NCI-H510A treated with DMSO at 0.1 percent for 48 hours (cell line): ENCODE data around the gene USP49.

Experiments
- DNase-seq: peaks from one replicate; lab custom pipeline; 2025; lab: John Stamatoyannopoulos, UW

The USP49 gene

GRCh38 chr6:41929924-41930323 is 34.7 kb upstream of the USP49 start:
- DNase-seq = no peak

- DNase-seq = no peak
Measured at GRCh38 chr6:41927253-41927652, 32.1 kb upstream of the USP49 start.

GRCh38 chr6:41922154-41922553 is 27.0 kb upstream of the USP49 start:
- DNase-seq = no peak

- DNase-seq = no peak
Measured at GRCh38 chr6:41921712-41921998, 26.5 kb upstream of the USP49 start.

DNA sequence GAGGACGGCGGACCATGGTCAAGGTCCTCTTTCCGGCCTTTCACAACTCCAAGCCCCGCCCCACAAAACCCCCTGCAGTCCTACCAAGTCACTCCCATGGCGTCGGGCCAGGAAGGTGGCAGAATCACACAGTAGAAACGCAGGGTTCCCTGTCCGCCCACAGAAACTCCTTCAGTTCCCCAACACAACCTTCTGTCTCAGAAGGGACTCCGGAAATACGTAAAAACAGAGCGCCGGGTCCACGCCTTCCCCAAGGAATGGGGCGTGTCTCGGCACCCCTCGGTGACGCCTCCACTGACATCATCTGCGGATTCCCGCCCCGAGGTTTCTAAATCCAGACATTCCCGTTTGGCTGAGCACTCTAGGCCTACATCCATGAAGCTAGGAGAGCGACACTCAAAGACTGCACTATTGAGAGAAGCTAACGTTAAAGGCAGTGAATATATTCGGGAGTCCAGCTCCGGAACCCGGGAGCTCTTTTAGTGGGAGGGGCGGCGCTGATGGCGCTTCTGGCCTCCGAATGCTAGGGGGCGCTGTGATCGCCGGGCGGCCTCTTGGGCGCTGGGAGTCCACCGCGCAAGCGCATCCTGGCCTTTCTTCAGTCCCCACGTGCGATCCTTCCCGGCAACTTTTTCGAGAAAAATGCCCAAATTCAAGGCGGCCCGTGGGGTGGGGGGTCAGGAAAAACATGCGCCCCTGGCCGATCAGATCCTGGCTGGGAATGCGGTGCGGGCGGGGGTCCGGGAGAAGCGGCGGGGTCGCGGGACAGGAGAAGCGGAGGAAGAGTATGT is 25.9 kb upstream of the USP49 start, which contains the start of the genes BYSL and MED20:
Gene BYSL (plus strand): TSS at position 579 of the 791 bp plus-strand sequence. CDS start 64 bp downstream, at position 643.
Gene MED20 (minus strand): TSS at position 219 of the 791 bp plus-strand sequence. CDS start 121 bp downstream, at position 98.
- DNase-seq = peak; percentile 99

GRCh38 chr6:41917528-41917927 is 22.4 kb upstream of the USP49 start:
- DNase-seq = no peak

DNA sequence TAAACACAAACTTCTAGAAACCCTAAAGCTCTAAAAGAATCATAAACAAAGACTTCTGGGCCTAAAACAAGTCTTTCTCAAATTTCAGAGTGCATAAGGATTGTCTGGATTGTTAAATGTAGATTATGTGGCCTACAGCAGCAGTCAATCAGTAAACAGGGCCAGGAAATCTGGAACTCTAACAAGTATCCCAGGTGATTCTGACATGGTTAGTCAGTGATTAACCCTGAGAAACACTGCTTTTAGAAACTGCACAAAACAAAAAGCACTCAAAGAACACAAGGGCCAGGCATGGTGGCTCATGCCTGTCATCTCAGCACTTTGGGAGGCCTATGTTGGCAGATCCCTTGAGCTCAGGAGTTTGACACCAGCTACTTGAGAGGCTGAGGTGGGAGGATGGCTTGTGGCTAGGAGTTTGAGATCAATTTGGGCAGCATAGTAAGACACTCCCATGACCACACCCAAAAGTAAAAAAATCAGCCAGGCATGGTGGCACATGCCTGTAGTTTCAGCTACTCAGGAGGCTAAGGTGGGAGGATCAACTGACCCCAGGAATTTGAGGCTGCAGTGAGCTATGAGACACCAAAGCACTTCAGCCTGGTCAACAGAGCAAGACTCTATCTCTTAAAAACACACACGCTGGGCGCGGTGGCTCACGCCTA is 19.8 kb upstream of the USP49 start:
- DNase-seq = no peak

DNA sequence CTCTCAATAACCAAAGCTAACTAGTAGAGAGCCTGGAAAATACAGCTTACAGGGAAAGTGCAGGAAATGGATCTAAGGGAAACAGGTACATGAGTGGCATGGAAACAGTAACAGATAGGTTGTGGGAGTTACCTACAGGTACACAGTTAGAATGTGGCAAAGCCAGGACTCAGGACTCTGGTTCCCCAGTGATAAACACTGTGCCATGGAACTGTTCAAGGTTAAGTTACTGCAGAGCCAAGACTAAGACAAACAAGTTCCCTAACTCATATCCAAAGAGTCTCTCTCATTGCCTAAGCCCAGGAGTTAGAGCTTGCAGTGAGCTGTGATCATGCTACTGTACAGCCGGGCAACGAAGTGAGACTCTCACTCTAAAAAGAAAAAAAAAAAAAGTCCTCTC is 19.2 kb upstream of the USP49 start:
- no peak for DNase-seq

DNA sequence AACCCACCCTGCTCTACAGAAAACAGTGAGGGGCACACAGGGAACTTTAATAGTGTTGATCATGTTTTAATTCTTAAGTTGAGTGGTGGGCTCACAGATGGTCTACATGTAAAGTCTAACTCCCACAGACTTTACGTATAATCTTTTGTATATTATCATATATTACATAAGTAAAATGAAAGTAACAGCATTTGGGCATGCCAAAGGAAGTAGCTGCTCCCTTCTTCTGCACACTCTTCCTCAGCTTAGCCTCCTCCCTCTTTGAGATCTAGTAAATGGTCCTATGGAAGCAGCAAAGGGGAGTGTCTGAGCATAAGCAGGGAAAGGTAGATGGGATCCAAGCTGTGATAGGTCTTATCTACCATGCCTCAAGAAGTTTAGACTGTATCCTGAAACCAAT is 14.6 kb upstream of the USP49 start:
- DNase-seq = no peak

DNA sequence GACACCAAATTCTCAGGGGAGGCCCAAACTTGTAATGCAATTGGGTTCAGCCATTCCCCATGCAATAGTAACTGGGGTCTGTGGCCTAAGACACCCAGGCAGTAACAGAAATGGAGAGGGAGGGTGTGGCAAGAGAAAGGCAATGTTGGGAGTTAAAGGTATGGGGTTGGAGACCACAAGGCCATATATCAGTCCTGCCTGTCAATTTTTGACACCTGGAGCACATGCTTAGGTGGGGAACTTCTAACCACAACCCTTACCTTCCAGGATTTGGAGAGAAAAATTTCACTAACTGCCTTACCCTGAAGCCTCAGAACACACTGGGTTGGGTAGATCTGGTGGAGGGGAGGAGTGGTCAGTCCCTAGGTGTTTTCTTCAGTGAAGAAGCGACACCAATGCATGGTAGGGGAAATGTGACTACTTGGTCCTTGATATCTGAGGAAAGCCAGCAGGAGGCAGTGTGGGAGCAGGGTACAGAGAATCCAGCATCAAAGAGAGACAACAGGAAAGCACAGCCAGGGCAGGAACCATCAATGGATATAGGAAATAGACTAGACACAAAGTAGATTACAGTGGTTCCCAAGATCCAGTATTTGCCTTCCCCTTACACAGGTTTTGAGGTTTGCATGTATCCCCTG is 6.8 kb upstream of the USP49 start:
- no peak for DNase-seq

- no peak for DNase-seq
Measured at GRCh38 chr6:41900861-41901260, 5.7 kb upstream of the USP49 start.

- no peak for DNase-seq
Measured at GRCh38 chr6:41896281-41896680, 1.1 kb upstream of the USP49 start.

- DNase-seq = peak; percentile 90
Measured at GRCh38 chr6:41894366-41895299, 542 bp downstream of the USP49 start.

DNA sequence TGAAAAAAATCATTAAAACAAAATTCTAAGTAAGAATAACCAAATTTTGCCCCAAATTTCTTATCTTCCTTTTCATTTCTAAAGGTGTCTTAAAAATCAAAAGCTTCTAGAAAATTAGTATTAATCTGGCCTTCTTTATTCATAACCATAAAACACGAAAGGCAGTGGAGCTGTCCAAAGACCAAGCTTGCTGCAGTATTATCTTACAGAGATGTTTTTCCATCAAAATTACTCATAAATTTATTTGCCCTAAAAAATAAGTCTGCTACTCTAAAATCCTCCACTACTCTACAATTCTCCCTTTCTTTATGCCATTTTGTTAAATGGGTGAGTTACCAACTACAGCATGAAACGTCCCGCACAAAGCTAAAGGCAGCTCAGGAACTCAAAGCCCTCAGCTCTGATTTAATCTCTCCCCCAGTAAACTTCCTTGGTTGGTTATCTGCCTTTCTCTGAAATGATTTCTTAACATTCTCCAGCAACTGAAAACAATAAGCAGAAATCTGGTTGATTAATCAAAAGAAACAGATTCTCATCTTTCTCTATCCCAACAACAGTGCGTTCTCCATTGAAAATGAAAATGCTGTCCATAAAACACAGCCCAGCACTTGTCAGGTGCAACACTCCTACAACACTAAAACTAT is 2.1 kb downstream of the USP49 start:
- no peak for DNase-seq

GRCh38 chr6:41887331-41887751 is 7.8 kb downstream of the USP49 start:
- no peak for DNase-seq

GRCh38 chr6:41885930-41886329 is 9.2 kb downstream of the USP49 start:
- DNase-seq = no peak

GRCh38 chr6:41884957-41885356 is 10.2 kb downstream of the USP49 start:
- DNase-seq = no peak

DNA sequence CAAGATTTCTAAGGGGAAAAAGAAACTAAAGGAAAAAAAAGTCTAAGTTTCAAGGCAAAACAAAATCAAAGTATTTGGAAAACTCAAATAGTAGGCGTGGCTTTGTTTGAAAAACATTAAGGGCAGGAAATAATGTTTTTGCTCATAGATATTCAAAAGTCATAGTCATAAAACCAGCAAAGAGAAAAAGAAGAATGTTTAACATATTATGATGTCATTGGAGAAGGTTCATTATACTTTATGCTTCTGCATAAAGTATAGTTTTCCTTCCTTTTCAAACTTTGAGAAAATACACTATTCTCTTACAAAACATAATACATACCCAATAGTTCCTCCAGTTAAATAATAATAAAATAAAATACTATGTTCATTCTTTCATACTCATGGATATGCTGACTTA is 13.7 kb downstream of the USP49 start:
- no peak for DNase-seq

DNA sequence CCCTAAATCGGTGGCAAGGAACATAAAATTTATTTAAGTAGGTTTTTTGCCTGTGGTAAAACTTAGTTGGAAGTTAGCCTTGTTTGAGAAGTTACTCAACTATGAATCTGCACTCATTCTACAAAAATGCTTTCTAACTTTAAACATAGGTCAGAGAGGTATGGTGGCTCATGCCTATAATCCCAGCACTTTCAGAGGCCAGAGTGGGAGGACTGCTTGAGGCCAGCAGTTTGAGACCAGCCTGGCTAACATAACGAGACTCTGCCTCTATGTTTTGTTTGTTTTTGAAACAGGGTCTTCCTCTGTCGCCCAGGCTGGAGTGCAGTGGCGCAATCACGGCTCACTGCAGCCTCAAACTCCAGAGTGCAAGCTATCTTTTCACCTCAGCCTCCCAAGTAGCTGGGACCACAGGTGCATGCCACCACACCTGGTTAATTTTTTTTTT is 16.2 kb downstream of the USP49 start:
- DNase-seq = no peak

- no peak for DNase-seq
Measured at GRCh38 chr6:41878246-41878645, 16.9 kb downstream of the USP49 start.

- no peak for DNase-seq
Measured at GRCh38 chr6:41877051-41877680, 18.0 kb downstream of the USP49 start.
